ENCODE results near the gene EYS. TPM values are rescaled to one million over a fixed set of nuclear protein-coding genes. Genes with fewer than 3 reads are reported as not detected.

EYS gene
- total and polyA plus RNA-seq, 5 donors from 2014 or later: 0.03 to 0.09 (median 0.05) TPM; not detected in 1

DNA sequence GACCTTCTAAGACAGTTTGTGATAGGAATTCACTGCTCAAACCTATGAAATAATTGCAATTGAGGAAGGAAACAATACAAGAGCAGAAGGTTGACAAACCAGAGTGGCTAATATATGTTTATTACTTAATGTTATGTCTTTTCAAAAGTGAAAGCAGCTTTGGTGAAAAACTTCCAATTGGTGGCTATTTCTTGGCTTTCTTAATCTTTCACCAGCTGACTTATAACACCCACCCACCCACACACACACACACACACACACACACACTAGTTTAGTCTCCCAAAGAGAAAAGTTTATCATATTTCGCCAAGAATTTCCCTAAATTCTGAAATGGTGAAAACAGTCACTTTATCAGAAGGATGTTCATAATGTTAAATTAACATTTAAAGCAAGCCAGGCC, 583.5 kb downstream of the EYS start:
- no peaks in the 10 kb centered on the region for H3K4me1 Mint-ChIP-seq
- DNase-seq (no peak), ATAC-seq (ENCODE audit: low read depth in 2 of 2) (no peak)

DNA sequence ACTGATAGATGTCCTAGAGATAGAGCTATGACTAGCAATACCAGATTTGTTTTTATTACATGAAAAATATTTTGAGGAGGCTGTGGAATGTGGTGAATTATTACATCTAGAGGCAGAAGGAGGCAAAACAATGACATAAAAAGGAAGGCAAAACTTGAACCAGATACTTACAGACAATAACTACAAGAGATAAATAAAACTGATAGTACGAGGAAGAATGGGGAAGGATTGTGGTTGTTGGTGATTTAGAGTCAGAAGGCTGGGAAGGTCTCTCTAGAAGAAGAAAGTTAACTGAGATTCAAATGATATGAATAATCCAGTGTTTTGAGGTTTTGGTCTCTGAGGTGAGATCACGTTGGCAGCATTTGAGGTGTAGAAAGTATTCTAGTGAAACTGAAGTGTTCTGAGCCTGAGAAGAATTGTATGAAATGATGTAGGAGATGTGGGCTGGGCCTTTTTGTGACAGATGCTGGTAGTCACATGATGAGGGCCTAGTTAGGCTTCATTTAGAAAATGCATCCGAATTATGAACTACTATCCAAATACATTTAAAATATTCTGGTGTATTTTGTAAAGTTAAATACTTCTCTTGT, 589.1 kb downstream of the EYS start:
- Mint-ChIP-seq H3K27me3 (no peaks in the 10 kb centered on the region), H3K27ac (no peak overlapping the region), H3K4me3 (no peak overlapping the region), H3K36me3 (no peaks in the 10 kb centered on the region), H3K9me3 (peaks cover 4 to 22% (median 7%) of the 10 kb centered on the region in 7 donors), H3K4me1 (no peaks in the 10 kb centered on the region)
- no peak for ATAC-seq (ENCODE audit: low read depth in 2 of 2)
- Histone ChIP-seq H3K4me1 (ENCODE audit: control insufficient read depth, insufficient read depth, low read length, poor library complexity, severe bottlenecking) (no peaks in the 10 kb centered on the region), H3K27me3 (ENCODE audit: control insufficient read depth, insufficient read depth, low read length) (no peaks in the 10 kb centered on the region), H3K9me3 (ENCODE audit: control insufficient read depth in 2 of 2, low read length in 2 of 2) (peaks cover 2 to 5% of the 10 kb centered on the region in 2 experiments), H3K27ac (ENCODE audit: insufficient read depth, low read length, poor library complexity, severe bottlenecking) (no peak overlapping the region), H3K4me3 (ENCODE audit: low read depth, low read length) (no peak overlapping the region), H3K36me3 (ENCODE audit: control insufficient read depth, insufficient read depth, low read length) (no peaks in the 10 kb centered on the region)
- no peak for DNase-seq

More for the DNA sequence above, 583.5 kb downstream of the EYS start:
- H3K36me3 Mint-ChIP-seq: no peaks in the 10 kb centered on the region
- no peaks in the 10 kb centered on the region for H3K27me3 Mint-ChIP-seq
- Histone ChIP-seq H3K36me3 (ENCODE audit: control insufficient read depth, insufficient read depth, low read length) (no peaks in the 10 kb centered on the region), H3K4me3 (ENCODE audit: low read depth, low read length) (no peak overlapping the region), H3K9me3 (ENCODE audit: control insufficient read depth in 2 of 2, low read length in 2 of 2) (peaks cover 0 to 3% of the 10 kb centered on the region in 2 experiments), H3K27ac (ENCODE audit: insufficient read depth, low read length, poor library complexity, severe bottlenecking) (no peak overlapping the region), H3K27me3 (ENCODE audit: control insufficient read depth, insufficient read depth, low read length) (no peaks in the 10 kb centered on the region), H3K4me1 (ENCODE audit: control insufficient read depth, insufficient read depth, low read length, poor library complexity, severe bottlenecking) (no peaks in the 10 kb centered on the region)
- no peak overlapping the region for H3K4me3 Mint-ChIP-seq
- H3K27ac Mint-ChIP-seq: no peak overlapping the region
- peaks cover 2 to 13% (median 6%) of the 10 kb centered on the region in 7 donors for H3K9me3 Mint-ChIP-seq

DNA sequence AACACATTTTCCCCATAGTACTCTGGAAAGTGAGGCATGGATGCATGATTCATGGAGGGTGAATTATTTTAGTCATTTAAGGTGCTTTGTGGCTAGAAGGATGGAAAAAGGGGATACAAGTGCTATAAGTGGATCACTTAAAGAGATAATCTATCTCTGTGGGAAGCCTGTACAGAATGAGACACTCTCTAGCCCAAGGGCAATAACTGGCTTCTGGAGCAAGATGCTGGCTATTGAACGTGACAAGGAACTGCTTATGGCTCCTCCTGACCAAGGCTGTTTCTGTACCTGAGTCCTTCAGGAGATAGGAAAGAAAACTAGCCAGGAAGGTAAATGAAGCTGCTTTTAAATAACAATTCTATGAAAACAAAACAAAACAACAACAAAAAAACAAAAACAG, 590.7 kb downstream of the EYS start:
- no peaks in the 10 kb centered on the region for H3K4me1 Mint-ChIP-seq

DNA sequence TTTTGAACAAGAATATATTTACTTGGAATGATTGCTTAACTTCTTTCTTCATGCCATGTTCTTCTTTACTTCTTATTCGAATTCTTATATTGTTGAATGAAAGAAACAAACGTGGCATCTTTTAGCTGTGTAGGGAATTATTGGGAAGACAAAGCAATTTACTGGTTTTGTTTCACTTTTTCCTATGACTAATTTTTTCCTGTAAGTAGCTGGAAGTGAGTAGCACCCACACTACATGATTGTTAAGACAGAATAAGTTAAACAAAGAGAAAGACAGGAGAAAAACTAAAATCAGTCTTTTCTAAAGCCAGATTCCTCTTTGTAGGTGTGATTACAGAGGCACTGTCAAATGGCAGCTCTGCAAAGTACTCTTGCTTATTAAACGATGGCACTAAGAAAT, 593.4 kb downstream of the EYS start:
- no peaks in the 10 kb centered on the region for H3K36me3 Mint-ChIP-seq
- Histone ChIP-seq H3K4me1 (ENCODE audit: control insufficient read depth, insufficient read depth, low read length, poor library complexity, severe bottlenecking) (no peaks in the 10 kb centered on the region), H3K27me3 (ENCODE audit: control insufficient read depth, insufficient read depth, low read length) (no peaks in the 10 kb centered on the region), H3K4me3 (ENCODE audit: low read depth, low read length) (no peak overlapping the region), H3K27ac (ENCODE audit: insufficient read depth, low read length, poor library complexity, severe bottlenecking) (no peak overlapping the region), H3K36me3 (ENCODE audit: control insufficient read depth, insufficient read depth, low read length) (no peaks in the 10 kb centered on the region), H3K9me3 (ENCODE audit: control insufficient read depth in 2 of 2, low read length in 2 of 2) (peaks cover 2 to 5% of the 10 kb centered on the region in 2 experiments)
- peaks cover 0 to 21% (median 7%) of the 10 kb centered on the region in 7 donors for H3K9me3 Mint-ChIP-seq
- H3K4me3 Mint-ChIP-seq: no peak overlapping the region
- H3K27me3 Mint-ChIP-seq: no peaks in the 10 kb centered on the region
- no peak overlapping the region for H3K27ac Mint-ChIP-seq
- H3K4me1 Mint-ChIP-seq: no peaks in the 10 kb centered on the region
- ATAC-seq (ENCODE audit: low read depth in 2 of 2): no peak
- DNase-seq: no peak

More for the DNA sequence above, 590.7 kb downstream of the EYS start:
- Mint-ChIP-seq H3K27me3 (no peaks in the 10 kb centered on the region), H3K4me3 (no peak overlapping the region), H3K36me3 (no peaks in the 10 kb centered on the region), H3K27ac (no peak overlapping the region), H3K9me3 (peaks cover 2 to 26% (median 10%) of the 10 kb centered on the region in 7 donors)
- DNase-seq (no peak), ATAC-seq (ENCODE audit: low read depth in 2 of 2) (no peak)
- no peaks in the 10 kb centered on the region for H3K4me1 ChIP-seq (ENCODE audit: control insufficient read depth, insufficient read depth, low read length, poor library complexity, severe bottlenecking)
- no peak overlapping the region for H3K27ac ChIP-seq (ENCODE audit: insufficient read depth, low read length, poor library complexity, severe bottlenecking)
- H3K4me3 ChIP-seq (ENCODE audit: low read depth, low read length): no peak overlapping the region
- peaks cover 2 to 5% of the 10 kb centered on the region in 2 experiments for H3K9me3 ChIP-seq (ENCODE audit: control insufficient read depth in 2 of 2, low read length in 2 of 2)
- no peaks in the 10 kb centered on the region for H3K27me3 ChIP-seq (ENCODE audit: control insufficient read depth, insufficient read depth, low read length)
- H3K36me3 ChIP-seq (ENCODE audit: control insufficient read depth, insufficient read depth, low read length): no peaks in the 10 kb centered on the region

DNA sequence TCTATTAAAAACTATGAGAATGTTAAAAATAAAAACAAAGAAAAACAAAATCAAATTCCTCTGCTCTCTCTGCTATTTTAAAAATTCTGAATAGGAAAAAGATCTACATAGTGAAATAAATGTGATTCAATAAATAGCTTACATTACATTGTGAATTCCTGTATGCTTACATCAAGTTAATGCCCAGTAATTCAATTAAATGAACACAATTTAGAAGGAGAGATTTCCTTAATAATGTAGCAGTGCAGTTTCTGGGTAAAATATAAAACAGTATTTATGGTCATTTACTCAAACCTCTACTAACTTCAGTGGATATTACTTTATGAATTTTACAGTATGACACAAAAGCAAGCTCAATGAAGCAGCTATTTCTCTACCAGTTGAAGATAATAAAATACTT, 594.6 kb downstream of the EYS start:
- no peaks in the 10 kb centered on the region for H3K4me1 ChIP-seq (ENCODE audit: control insufficient read depth, insufficient read depth, low read length, poor library complexity, severe bottlenecking)
- DNase-seq (no peak), ATAC-seq (ENCODE audit: low read depth in 2 of 2) (no peak)
- peaks cover 2 to 5% of the 10 kb centered on the region in 2 experiments for H3K9me3 ChIP-seq (ENCODE audit: control insufficient read depth in 2 of 2, low read length in 2 of 2)
- no peaks in the 10 kb centered on the region for H3K27me3 ChIP-seq (ENCODE audit: control insufficient read depth, insufficient read depth, low read length)
- no peak overlapping the region for H3K4me3 Mint-ChIP-seq
- no peaks in the 10 kb centered on the region for H3K36me3 ChIP-seq (ENCODE audit: control insufficient read depth, insufficient read depth, low read length)
- no peaks in the 10 kb centered on the region for H3K27me3 Mint-ChIP-seq
- no peak overlapping the region for H3K4me3 ChIP-seq (ENCODE audit: low read depth, low read length)
- H3K4me1 Mint-ChIP-seq: no peaks in the 10 kb centered on the region
- H3K27ac ChIP-seq (ENCODE audit: insufficient read depth, low read length, poor library complexity, severe bottlenecking): no peak overlapping the region
- peaks cover 0 to 13% (median 4%) of the 10 kb centered on the region in 7 donors for H3K9me3 Mint-ChIP-seq
- no peaks in the 10 kb centered on the region for H3K36me3 Mint-ChIP-seq
- no peak overlapping the region for H3K27ac Mint-ChIP-seq

DNA sequence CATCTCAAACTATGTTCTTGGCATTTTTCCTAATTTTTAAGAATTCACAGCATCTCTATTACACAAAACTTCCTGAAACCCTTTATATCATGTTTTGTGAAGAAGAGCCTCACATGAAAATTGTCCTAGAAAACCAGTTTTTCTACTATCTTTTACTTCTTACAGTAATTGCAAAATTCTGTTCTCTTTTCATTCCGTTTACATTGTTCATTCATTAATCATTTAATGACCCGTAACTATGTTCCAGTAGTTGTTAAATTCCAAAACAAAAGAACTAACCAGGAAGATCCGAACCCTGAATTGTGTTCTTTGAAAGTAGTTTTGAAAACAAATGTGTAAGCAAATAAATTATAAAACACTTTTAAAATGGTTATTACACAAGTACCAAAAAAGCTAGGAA, 597.0 kb downstream of the EYS start:
- no peaks in the 10 kb centered on the region for H3K36me3 Mint-ChIP-seq
- Histone ChIP-seq H3K4me3 (ENCODE audit: low read depth, low read length) (no peak overlapping the region), H3K36me3 (ENCODE audit: control insufficient read depth, insufficient read depth, low read length) (no peaks in the 10 kb centered on the region), H3K27ac (ENCODE audit: insufficient read depth, low read length, poor library complexity, severe bottlenecking) (no peak overlapping the region), H3K27me3 (ENCODE audit: control insufficient read depth, insufficient read depth, low read length) (no peaks in the 10 kb centered on the region), H3K4me1 (ENCODE audit: control insufficient read depth, insufficient read depth, low read length, poor library complexity, severe bottlenecking) (no peaks in the 10 kb centered on the region), H3K9me3 (ENCODE audit: control insufficient read depth in 2 of 2, low read length in 2 of 2) (no peaks in the 10 kb centered on the region)
- H3K27me3 Mint-ChIP-seq: no peaks in the 10 kb centered on the region
- H3K27ac Mint-ChIP-seq: no peak overlapping the region
- no peak for ATAC-seq (ENCODE audit: low read depth in 2 of 2)
- H3K4me3 Mint-ChIP-seq: no peak overlapping the region
- no peaks in the 10 kb centered on the region for H3K4me1 Mint-ChIP-seq
- DNase-seq: no peak
- peaks cover 2 to 19% (median 6%) of the 10 kb centered on the region in 7 donors for H3K9me3 Mint-ChIP-seq

DNA sequence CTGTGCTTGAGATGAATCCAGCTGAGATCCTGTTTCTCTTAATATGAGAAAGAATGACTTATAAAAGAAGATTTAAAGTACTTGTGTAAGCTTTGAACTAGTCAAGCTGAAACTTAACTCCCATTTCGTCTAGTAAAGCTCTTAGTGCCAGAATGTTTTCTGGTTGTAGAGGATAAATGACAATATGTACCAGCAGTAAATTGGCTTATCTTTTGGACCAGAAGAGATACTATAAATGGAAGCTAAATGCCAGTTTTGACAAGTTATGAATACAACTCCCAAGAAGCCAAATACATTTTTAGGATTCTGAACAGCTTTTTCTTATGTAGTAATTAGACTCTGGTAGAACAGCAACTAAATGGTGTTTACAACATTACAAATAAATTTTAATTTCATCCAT, 608.7 kb downstream of the EYS start:
- DNase-seq (no peak), ATAC-seq (ENCODE audit: low read depth in 2 of 2) (no peak)
- Mint-ChIP-seq H3K36me3 (no peaks in the 10 kb centered on the region), H3K27me3 (no peaks in the 10 kb centered on the region), H3K4me1 (no peaks in the 10 kb centered on the region), H3K4me3 (no peak overlapping the region), H3K9me3 (peaks cover 0 to 32% (median 4%) of the 10 kb centered on the region in 7 donors), H3K27ac (no peak overlapping the region)
- H3K4me3 ChIP-seq (ENCODE audit: low read depth, low read length): no peak overlapping the region
- H3K27ac ChIP-seq (ENCODE audit: insufficient read depth, low read length, poor library complexity, severe bottlenecking): no peak overlapping the region
- no peaks in the 10 kb centered on the region for H3K36me3 ChIP-seq (ENCODE audit: control insufficient read depth, insufficient read depth, low read length)
- peaks cover 0 to 2% of the 10 kb centered on the region in 2 experiments for H3K9me3 ChIP-seq (ENCODE audit: control insufficient read depth in 2 of 2, low read length in 2 of 2)
- H3K4me1 ChIP-seq (ENCODE audit: control insufficient read depth, insufficient read depth, low read length, poor library complexity, severe bottlenecking): no peaks in the 10 kb centered on the region
- H3K27me3 ChIP-seq (ENCODE audit: control insufficient read depth, insufficient read depth, low read length): no peaks in the 10 kb centered on the region

DNA sequence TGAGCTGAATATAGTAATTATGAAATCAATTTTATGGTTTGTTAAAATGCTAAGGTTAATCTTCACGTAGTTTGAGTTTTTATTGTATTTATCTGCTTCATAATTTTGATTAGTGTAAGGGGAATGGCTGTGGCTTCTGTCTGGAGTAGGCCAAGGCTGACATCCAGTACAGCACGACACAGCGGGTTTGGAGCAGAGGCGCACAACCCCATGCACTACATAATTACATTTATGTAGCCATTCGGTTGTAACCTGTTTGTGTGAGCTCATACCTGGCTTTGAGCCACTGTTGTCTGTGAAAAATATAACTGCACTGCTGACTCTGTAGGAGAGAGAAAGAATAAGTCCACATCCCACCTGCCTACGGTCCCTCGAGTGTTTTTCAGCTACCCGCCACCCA, 615.5 kb downstream of the EYS start:
- no peaks in the 10 kb centered on the region for H3K4me1 Mint-ChIP-seq
- ATAC-seq (ENCODE audit: low read depth in 2 of 2) (no peak), DNase-seq (no peak)
- H3K27ac ChIP-seq (ENCODE audit: insufficient read depth, low read length, poor library complexity, severe bottlenecking): no peak overlapping the region
- peaks cover 0 to 29% (median 4%) of the 10 kb centered on the region in 7 donors for H3K9me3 Mint-ChIP-seq
- no peak overlapping the region for H3K4me3 Mint-ChIP-seq
- H3K4me1 ChIP-seq (ENCODE audit: control insufficient read depth, insufficient read depth, low read length, poor library complexity, severe bottlenecking): no peaks in the 10 kb centered on the region
- H3K27me3 ChIP-seq (ENCODE audit: control insufficient read depth, insufficient read depth, low read length): no peaks in the 10 kb centered on the region
- peaks cover 0 to 11% of the 10 kb centered on the region in 2 experiments for H3K9me3 ChIP-seq (ENCODE audit: control insufficient read depth in 2 of 2, low read length in 2 of 2)
- H3K27me3 Mint-ChIP-seq: no peaks in the 10 kb centered on the region
- H3K27ac Mint-ChIP-seq: no peak overlapping the region
- no peaks in the 10 kb centered on the region for H3K36me3 Mint-ChIP-seq
- no peaks in the 10 kb centered on the region for H3K36me3 ChIP-seq (ENCODE audit: control insufficient read depth, insufficient read depth, low read length)
- H3K4me3 ChIP-seq (ENCODE audit: low read depth, low read length): no peak overlapping the region
